KOPT-K1 (cell line): ENCODE data around the gene EMC6.

Experiments used
- H3K27ac ChIP-seq: fragments of 200-600 bp; sonication (generic); 2 replicates; pipeline ENCODE4 v1.5.1; 2016; ENCODE audit warnings: antibody characterized with exemption, mild to moderate bottlenecking, low read depth, low read length; ENCODE audit not compliant: poor library complexity, severe bottlenecking
- H3K36me3 ChIP-seq: fragments of 200-600 bp; sonication (generic); 2 replicates; pipeline ENCODE4 v1.5.1; 2017; ENCODE audit warnings: antibody characterized with exemption, mild to moderate bottlenecking, low read length, moderate library complexity; ENCODE audit not compliant: insufficient read depth
- H3K9me3 ChIP-seq: fragments of 200-600 bp; sonication (generic); 2 replicates; pipeline ENCODE4 v1.5.1; 2017; ENCODE audit warnings: antibody characterized with exemption, low read length, mild to moderate bottlenecking; ENCODE audit not compliant: insufficient read depth, poor library complexity, severe bottlenecking

EMC6 gene

GRCh38 chr17:3683054-3683511 lies 14.5 kb downstream of the EMC6 start:
- peaks cover 69% of the 10 kb centered on the region for H3K36me3 ChIP-seq
- H3K27ac ChIP-seq: no peak overlapping the region
- H3K9me3 ChIP-seq: no peaks in the 10 kb centered on the region

GRCh38 chr17:3685174-3685573 lies 16.6 kb downstream of the EMC6 start:
- Histone ChIP-seq H3K27ac (no peak overlapping the region), H3K9me3 (no peaks in the 10 kb centered on the region), H3K36me3 (peaks cover 70% of the 10 kb centered on the region)

- Histone ChIP-seq H3K9me3 (no peaks in the 10 kb centered on the region), H3K27ac (no peak overlapping the region), H3K36me3 (peaks cover 64% of the 10 kb centered on the region)
Measured at GRCh38 chr17:3688027-3688553, 19.5 kb downstream of the EMC6 start.

- Histone ChIP-seq H3K9me3 (no peaks in the 10 kb centered on the region), H3K27ac (no peak overlapping the region), H3K36me3 (peaks cover 56% of the 10 kb centered on the region)
Measured at GRCh38 chr17:3688852-3689261, 20.2 kb downstream of the EMC6 start.

GRCh38 chr17:3689262-3690093 lies 20.9 kb downstream of the EMC6 start:
- Histone ChIP-seq H3K9me3 (no peaks in the 10 kb centered on the region), H3K27ac (no peak overlapping the region), H3K36me3 (peaks cover 50% of the 10 kb centered on the region)

- Histone ChIP-seq H3K27ac (no peak overlapping the region), H3K36me3 (peaks cover 42% of the 10 kb centered on the region), H3K9me3 (no peaks in the 10 kb centered on the region)
Measured at GRCh38 chr17:3690094-3690715, 21.6 kb downstream of the EMC6 start.

- Histone ChIP-seq H3K36me3 (peaks cover 40% of the 10 kb centered on the region), H3K9me3 (no peaks in the 10 kb centered on the region), H3K27ac (peak overlapping the region; percentile 20)
Measured at GRCh38 chr17:3691617-3692067, 23.0 kb downstream of the EMC6 start.

- Histone ChIP-seq H3K27ac (peak overlapping the region; percentile 99), H3K36me3 (peaks cover 40% of the 10 kb centered on the region), H3K9me3 (no peaks in the 10 kb centered on the region)
Measured at GRCh38 chr17:3692346-3692745, 23.7 kb downstream of the EMC6 start.

GRCh38 chr17:3693141-3693540 lies 24.5 kb downstream of the EMC6 start:
- Histone ChIP-seq H3K27ac (peak overlapping the region; percentile 99), H3K36me3 (peaks cover 37% of the 10 kb centered on the region), H3K9me3 (no peaks in the 10 kb centered on the region)

- peak overlapping the region; percentile 99 for H3K27ac ChIP-seq
- peaks cover 30% of the 10 kb centered on the region for H3K36me3 ChIP-seq
- H3K9me3 ChIP-seq: no peaks in the 10 kb centered on the region
Measured at GRCh38 chr17:3693829-3694231, 25.2 kb downstream of the EMC6 start.

GRCh38 chr17:3695129-3695722 lies 26.6 kb downstream of the EMC6 start:
- Histone ChIP-seq H3K27ac (peak overlapping the region; percentile 99), H3K9me3 (no peaks in the 10 kb centered on the region), H3K36me3 (peaks cover 17% of the 10 kb centered on the region)

- Histone ChIP-seq H3K27ac (peak within 1 kb of the TSS; percentile 99), H3K36me3 (peaks cover 10% of the 10 kb centered on the region), H3K9me3 (no peaks in the 10 kb centered on the region)
Measured at GRCh38 chr17:3695723-3696411, 27.3 kb downstream of the EMC6 start, which contains the start of gene P2RX5. P2RX5 (minus strand) TSS chr17:3696155; CDS start chr17:3696005, 150 bp downstream.

- peaks cover 4% of the 10 kb centered on the region for H3K9me3 ChIP-seq
- peaks cover 3% of the 10 kb centered on the region for H3K36me3 ChIP-seq
- peak overlapping the region; percentile 99 for H3K27ac ChIP-seq
Measured at GRCh38 chr17:3697103-3697476, 28.5 kb downstream of the EMC6 start.

GRCh38 chr17:3698139-3698538 lies 29.5 kb downstream of the EMC6 start:
- Histone ChIP-seq H3K27ac (peak overlapping the region; percentile 60), H3K36me3 (peaks cover 13% of the 10 kb centered on the region), H3K9me3 (peaks cover 8% of the 10 kb centered on the region)
